ENCODE measurements around the gene CDH23.

DNA sequence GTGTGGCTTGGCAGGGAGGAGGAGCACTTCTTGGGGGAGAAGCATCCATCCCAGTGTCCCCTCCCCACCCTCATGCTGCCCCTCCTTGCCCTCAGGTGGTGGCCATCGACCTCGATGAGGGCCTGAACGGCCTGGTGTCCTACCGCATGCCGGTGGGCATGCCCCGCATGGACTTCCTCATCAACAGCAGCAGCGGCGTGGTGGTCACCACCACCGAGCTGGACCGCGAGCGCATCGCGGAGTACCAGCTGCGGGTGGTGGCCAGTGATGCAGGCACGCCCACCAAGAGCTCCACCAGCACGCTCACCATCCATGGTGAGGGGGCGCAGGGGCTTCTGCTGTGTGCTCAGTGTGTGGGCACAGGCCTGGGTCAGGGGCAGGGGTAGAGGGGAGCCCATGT is 308.1 kb downstream of the CDH23 start:
- TF ChIP-seq FOXK2 (IDR thresholded peaks at IDR 0.05) (no peak), BHLHE40 (IDR thresholded peaks at IDR 0.05; ENCODE audit: borderline replicate concordance) (no peak), NFRKB (IDR thresholded peaks at IDR 0.05) (no peak), TARDBP (IDR thresholded peaks at IDR 0.05) (no peak), ZNF384 (IDR thresholded peaks at IDR 0.05) (no peak)

Data from HEK293T (cell line).